ENCODE measurements around the gene HMCN2.

Gene HMCN2

DNA sequence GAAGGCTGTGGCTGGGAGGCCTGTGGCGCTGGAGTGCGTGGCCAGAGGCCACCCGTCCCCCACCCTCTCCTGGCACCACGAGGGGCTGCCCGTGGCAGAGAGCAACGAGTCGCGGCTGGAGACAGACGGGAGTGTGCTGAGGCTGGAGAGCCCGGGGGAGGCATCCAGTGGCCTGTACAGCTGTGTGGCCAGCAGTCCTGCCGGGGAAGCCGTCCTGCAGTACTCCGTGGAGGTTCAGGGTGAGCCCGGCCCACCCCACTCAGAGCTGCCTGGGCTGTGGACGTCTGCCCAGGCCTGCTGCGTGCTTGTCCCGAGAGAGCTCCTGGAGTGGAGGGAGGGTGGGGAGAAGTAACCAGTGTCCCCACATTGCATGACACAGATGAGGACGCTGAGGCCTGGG is 89.2 kb downstream of the HMCN2 start:
- Histone ChIP-seq H3K4me1 (ENCODE audit: insufficient read depth, low read length, poor library complexity, severe bottlenecking) (no peaks in the 10 kb centered on the region), H3K27me3 (ENCODE audit: insufficient read depth, low read length, poor library complexity, severe bottlenecking) (no peaks in the 10 kb centered on the region), H2AFZ (ENCODE audit: low read length) (no peak overlapping the region), H3K36me3 (ENCODE audit: insufficient read depth, low read length) (no peaks in the 10 kb centered on the region), H3K4me2 (ENCODE audit: low read depth, low read length, poor library complexity, severe bottlenecking) (no peak overlapping the region), H3F3A (ENCODE audit: low read depth) (no peaks in the 10 kb centered on the region), H3K9me3 (ENCODE audit: insufficient read depth, low read depth, low read length) (no peaks in the 10 kb centered on the region), H3K79me2 (ENCODE audit: insufficient read depth, low read length) (no peaks in the 10 kb centered on the region), H3K4me3 (ENCODE audit: low read length, poor library complexity, severe bottlenecking) (no peak overlapping the region), H3K9ac (ENCODE audit: low read depth, low read length, poor library complexity, severe bottlenecking) (no peak overlapping the region), H4K20me1 (ENCODE audit: insufficient read depth, low read length, poor library complexity, severe bottlenecking) (no peaks in the 10 kb centered on the region), H3K9me2 (replicated peaks; ENCODE audit: low read depth, low read length) (no peaks in the 10 kb centered on the region)
- TF ChIP-seq, protein P1, sequence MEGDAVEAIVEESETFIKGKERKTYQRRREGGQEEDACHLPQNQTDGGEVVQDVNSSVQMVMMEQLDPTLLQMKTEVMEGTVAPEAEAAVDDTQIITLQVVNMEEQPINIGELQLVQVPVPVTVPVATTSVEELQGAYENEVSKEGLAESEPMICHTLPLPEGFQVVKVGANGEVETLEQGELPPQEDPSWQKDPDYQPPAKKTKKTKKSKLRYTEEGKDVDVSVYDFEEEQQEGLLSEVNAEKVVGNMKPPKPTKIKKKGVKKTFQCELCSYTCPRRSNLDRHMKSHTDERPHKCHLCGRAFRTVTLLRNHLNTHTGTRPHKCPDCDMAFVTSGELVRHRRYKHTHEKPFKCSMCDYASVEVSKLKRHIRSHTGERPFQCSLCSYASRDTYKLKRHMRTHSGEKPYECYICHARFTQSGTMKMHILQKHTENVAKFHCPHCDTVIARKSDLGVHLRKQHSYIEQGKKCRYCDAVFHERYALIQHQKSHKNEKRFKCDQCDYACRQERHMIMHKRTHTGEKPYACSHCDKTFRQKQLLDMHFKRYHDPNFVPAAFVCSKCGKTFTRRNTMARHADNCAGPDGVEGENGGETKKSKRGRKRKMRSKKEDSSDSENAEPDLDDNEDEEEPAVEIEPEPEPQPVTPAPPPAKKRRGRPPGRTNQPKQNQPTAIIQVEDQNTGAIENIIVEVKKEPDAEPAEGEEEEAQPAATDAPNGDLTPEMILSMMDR (conservative IDR thresholded peaks at IDR 0.05; ENCODE audit: low read length): no peak
- TF ChIP-seq EZH2phosphoT487 (IDR thresholded peaks at IDR 0.05; ENCODE audit: borderline replicate concordance): no peak

DNA sequence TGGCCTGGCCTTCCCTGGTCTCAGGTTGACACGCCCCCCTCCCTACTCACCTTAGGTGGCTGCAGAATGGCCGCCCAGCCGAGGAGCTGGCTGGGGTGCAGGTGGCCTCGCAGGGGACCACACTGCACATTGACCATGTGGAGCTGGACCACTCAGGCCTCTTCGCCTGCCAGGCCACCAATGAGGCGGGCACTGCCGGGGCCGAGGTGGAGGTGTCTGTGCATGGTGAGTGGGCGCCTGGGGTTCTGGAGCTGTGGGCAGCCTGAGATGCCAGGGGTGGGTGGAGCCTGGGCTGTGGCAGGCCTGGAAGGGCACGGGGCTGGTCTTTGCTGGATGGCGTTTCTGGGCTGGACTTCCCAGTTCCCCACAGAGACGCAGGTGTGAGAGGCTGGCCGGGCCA is 90.5 kb downstream of the HMCN2 start:
- Histone ChIP-seq H3K36me3 (ENCODE audit: insufficient read depth, low read length) (no peaks in the 10 kb centered on the region), H3F3A (ENCODE audit: low read depth) (no peaks in the 10 kb centered on the region), H4K20me1 (ENCODE audit: insufficient read depth, low read length, poor library complexity, severe bottlenecking) (no peaks in the 10 kb centered on the region), H3K9me2 (replicated peaks; ENCODE audit: low read depth, low read length) (no peaks in the 10 kb centered on the region), H3K9me3 (ENCODE audit: insufficient read depth, low read depth, low read length) (no peaks in the 10 kb centered on the region), H3K27me3 (ENCODE audit: insufficient read depth, low read length, poor library complexity, severe bottlenecking) (no peaks in the 10 kb centered on the region), H3K4me1 (ENCODE audit: insufficient read depth, low read length, poor library complexity, severe bottlenecking) (no peaks in the 10 kb centered on the region), H3K9ac (ENCODE audit: low read depth, low read length, poor library complexity, severe bottlenecking) (no peak overlapping the region), H2AFZ (ENCODE audit: low read length) (no peak overlapping the region), H3K79me2 (ENCODE audit: insufficient read depth, low read length) (no peaks in the 10 kb centered on the region), H3K4me3 (ENCODE audit: low read length, poor library complexity, severe bottlenecking) (no peak overlapping the region), H3K4me2 (ENCODE audit: low read depth, low read length, poor library complexity, severe bottlenecking) (no peak overlapping the region)
- no peak for TF ChIP-seq EZH2phosphoT487 (IDR thresholded peaks at IDR 0.05; ENCODE audit: borderline replicate concordance)
- TF ChIP-seq, protein P1 (conservative IDR thresholded peaks at IDR 0.05; ENCODE audit: low read length): no peak

DNA sequence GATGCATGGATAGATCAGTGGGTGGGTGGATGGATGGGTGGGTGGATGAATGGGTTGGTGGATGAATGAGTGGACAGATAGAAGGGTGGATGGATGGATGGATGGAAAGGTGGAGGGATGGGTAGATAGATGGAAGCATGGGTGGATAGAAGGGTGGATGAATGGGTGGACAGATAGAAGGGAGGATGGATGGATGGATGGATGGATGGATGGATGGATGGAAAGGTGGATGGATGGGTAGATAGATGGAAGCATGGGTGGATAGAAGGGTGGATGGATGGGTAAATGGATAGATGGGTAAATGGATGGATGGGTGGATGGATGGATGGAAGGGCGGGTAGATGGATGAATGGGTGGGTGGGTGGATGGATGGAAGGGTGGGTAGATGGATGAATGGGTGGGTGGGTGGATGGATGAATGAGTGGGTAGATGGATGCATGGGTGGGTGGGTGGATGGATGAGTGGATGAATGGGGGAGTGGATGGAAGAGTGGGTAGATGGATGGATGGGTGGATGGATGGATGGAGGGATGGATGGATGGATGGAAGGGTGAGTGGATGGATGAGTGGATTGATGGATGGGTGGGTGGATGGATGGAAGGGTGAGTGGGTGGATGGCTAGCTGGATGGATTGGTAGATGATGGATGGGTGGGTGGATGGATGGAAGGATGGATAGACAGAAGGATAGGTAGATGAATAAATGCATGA is 91.5 kb downstream of the HMCN2 start:
- Histone ChIP-seq H4K20me1 (ENCODE audit: insufficient read depth, low read length, poor library complexity, severe bottlenecking) (no peaks in the 10 kb centered on the region), H3K9ac (ENCODE audit: low read depth, low read length, poor library complexity, severe bottlenecking) (no peak overlapping the region)

More for the DNA sequence above, 91.5 kb downstream of the HMCN2 start:
- Histone ChIP-seq H3K36me3 (ENCODE audit: insufficient read depth, low read length) (no peaks in the 10 kb centered on the region), H3F3A (ENCODE audit: low read depth) (no peaks in the 10 kb centered on the region), H3K9me2 (replicated peaks; ENCODE audit: low read depth, low read length) (no peaks in the 10 kb centered on the region), H2AFZ (ENCODE audit: low read length) (no peak overlapping the region), H3K79me2 (ENCODE audit: insufficient read depth, low read length) (no peaks in the 10 kb centered on the region), H3K4me1 (ENCODE audit: insufficient read depth, low read length, poor library complexity, severe bottlenecking) (no peaks in the 10 kb centered on the region), H3K4me2 (ENCODE audit: low read depth, low read length, poor library complexity, severe bottlenecking) (no peak overlapping the region), H3K9me3 (ENCODE audit: insufficient read depth, low read depth, low read length) (no peaks in the 10 kb centered on the region), H3K27me3 (ENCODE audit: insufficient read depth, low read length, poor library complexity, severe bottlenecking) (no peaks in the 10 kb centered on the region), H3K4me3 (ENCODE audit: low read length, poor library complexity, severe bottlenecking) (no peak overlapping the region)
- TF ChIP-seq, protein P1 (conservative IDR thresholded peaks at IDR 0.05; ENCODE audit: low read length): no peak
- no peak for TF ChIP-seq EZH2phosphoT487 (IDR thresholded peaks at IDR 0.05; ENCODE audit: borderline replicate concordance)
